ENCODE data around the gene TMIGD2.
"Not testable (repeated sequence)": the region's sequence is repeated elsewhere in the genome, so short reads cannot be mapped to it uniquely, and the experiment has no call there.

The TMIGD2 gene, protein sequence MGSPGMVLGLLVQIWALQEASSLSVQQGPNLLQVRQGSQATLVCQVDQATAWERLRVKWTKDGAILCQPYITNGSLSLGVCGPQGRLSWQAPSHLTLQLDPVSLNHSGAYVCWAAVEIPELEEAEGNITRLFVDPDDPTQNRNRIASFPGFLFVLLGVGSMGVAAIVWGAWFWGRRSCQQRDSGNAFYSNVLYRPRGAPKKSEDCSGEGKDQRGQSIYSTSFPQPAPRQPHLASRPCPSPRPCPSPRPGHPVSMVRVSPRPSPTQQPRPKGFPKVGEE

GRCh38 chr19:4302243-4302640, at the start of gene TMIGD2:
Gene TMIGD2, minus strand, starts transcription at chr19:4302389. Its CDS starts 4 bp downstream, at chr19:4302385.
- no peak for TF ChIP-seq CTCF (IDR thresholded peaks at IDR 0.05; ENCODE audit: low read depth, low read length, missing control alignments)
- no peak for DNase-seq (ENCODE audit: low read depth)
- no peak within 1 kb of the TSS for H3K4me3 ChIP-seq (ENCODE audit: low read depth, low read length)
- in situ Hi-C loops (cut with HindIII; ENCODE audit: low sequenced_read_pairs) = no loop called here

- DNase-seq (ENCODE audit: low read depth) = no peak
- H3K4me3 ChIP-seq (ENCODE audit: low read depth, low read length) = no peak overlapping the region
- TF ChIP-seq CTCF (IDR thresholded peaks at IDR 0.05; ENCODE audit: low read depth, low read length, missing control alignments) = no peak
- in situ Hi-C loops (cut with HindIII; ENCODE audit: low sequenced_read_pairs) = no loop called here
Measured at GRCh38 chr19:4350726-4351125, 48.5 kb upstream of the TMIGD2 start.

GRCh38 chr19:4350111-4350510, 47.9 kb upstream of the TMIGD2 start:
- in situ Hi-C loops (cut with HindIII; ENCODE audit: low sequenced_read_pairs) = no loop called here
- TF ChIP-seq CTCF (IDR thresholded peaks at IDR 0.05; ENCODE audit: low read depth, low read length, missing control alignments) = no peak
- H3K4me3 ChIP-seq (ENCODE audit: low read depth, low read length) = no peak overlapping the region
- DNase-seq (ENCODE audit: low read depth) = no peak

DNA sequence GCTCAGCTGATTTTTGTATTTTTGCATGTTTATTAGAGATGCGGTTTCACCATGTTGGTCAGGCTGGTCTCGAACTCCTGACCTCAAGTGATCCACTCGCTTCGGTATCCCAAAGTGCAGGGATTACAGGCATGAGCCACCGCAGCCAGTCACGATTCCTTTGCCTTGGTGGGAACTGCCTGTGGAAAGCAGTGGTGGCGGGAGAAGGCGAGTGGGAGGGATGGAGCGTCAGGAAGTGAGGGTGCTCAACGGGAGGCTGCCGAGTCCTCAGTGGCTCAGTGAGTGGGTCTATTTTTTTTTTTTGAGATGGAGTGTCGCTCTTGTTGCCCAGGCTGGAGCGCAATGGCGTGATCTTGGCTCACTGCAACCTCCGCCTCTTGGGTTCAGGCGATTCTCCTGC, 47.0 kb upstream of the TMIGD2 start:
- DNase-seq (ENCODE audit: low read depth); in situ Hi-C loops (cut with HindIII; ENCODE audit: low sequenced_read_pairs); H3K4me3 ChIP-seq (ENCODE audit: low read depth, low read length): not testable (repeated sequence)

- no peak for TF ChIP-seq CTCF (IDR thresholded peaks at IDR 0.05; ENCODE audit: low read depth, low read length, missing control alignments)
- no peak for DNase-seq (ENCODE audit: low read depth)
- H3K4me3 ChIP-seq (ENCODE audit: low read depth, low read length) = no peak overlapping the region
- in situ Hi-C loops (cut with HindIII; ENCODE audit: low sequenced_read_pairs) = no loop called here
Measured at GRCh38 chr19:4347521-4347920, 45.3 kb upstream of the TMIGD2 start.

DNA sequence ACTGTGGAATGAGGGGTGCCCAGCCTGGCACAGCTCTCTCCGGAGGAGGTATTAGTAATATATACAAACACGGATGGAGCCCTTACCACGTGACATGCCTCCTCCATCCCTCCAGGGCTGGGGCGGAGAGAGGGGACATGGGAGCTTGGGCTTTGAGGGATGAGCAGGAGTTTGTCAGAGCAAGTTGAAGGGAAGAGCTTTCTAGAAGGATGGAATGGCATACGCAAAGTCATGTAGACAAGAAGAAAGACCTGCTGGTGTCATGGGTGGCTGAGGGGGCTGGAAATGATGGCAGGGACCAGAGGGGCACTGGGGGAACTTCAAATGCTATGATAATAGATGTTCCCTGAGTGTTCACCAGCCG, 43.8 kb upstream of the TMIGD2 start:
- no peak for DNase-seq (ENCODE audit: low read depth)
- no peak for TF ChIP-seq CTCF (IDR thresholded peaks at IDR 0.05; ENCODE audit: low read depth, low read length, missing control alignments)
- in situ Hi-C loops (cut with HindIII; ENCODE audit: low sequenced_read_pairs) = no loop called here
- H3K4me3 ChIP-seq (ENCODE audit: low read depth, low read length) = no peak overlapping the region

- in situ Hi-C loops (cut with HindIII; ENCODE audit: low sequenced_read_pairs) = no loop called here
Measured at GRCh38 chr19:4345342-4346019, 43.3 kb upstream of the TMIGD2 start.

More at GRCh38 chr19:4345342-4346019, 43.3 kb upstream of the TMIGD2 start:
- no peak overlapping the region for H3K4me3 ChIP-seq (ENCODE audit: low read depth, low read length)
- no peak for TF ChIP-seq CTCF (IDR thresholded peaks at IDR 0.05; ENCODE audit: low read depth, low read length, missing control alignments)
- DNase-seq (ENCODE audit: low read depth) = no peak

Data from astrocyte of the cerebellum (primary cell).